ENCODE measurements around the gene FGD3. TPM values are rescaled to one million over a fixed set of nuclear protein-coding genes. Genes with fewer than 3 reads are reported as not detected.
A peak's percentile ranks its signal among the peaks of the same experiment; 100 is the strongest.

The FGD3 gene
- total and polyA plus RNA-seq, 9 donors: 2.4 to 4.8 (median 3.2) TPM

GRCh38 chr9:93027750-93028149, 80.4 kb downstream of the FGD3 start:
- Histone ChIP-seq H3K27ac (ENCODE audit: low read length) (no peak overlapping the region), H3K36me3 (ENCODE audit: control insufficient read depth, insufficient read depth, low read length) (peaks cover 5% of the 10 kb centered on the region), H3K9me3 (replicated peaks; ENCODE audit: control insufficient read depth, low read depth, low read length) (no peaks in the 10 kb centered on the region), H3K4me1 (ENCODE audit: control insufficient read depth, insufficient read depth, low read length) (peaks cover 19% of the 10 kb centered on the region), H3K27me3 (ENCODE audit: control insufficient read depth, insufficient read depth, low read length) (no peaks in the 10 kb centered on the region), H3K4me3 (ENCODE audit: low read length) (no peak overlapping the region)
- 92% methylated on average over 5 of the region's 10 CpGs for WGBS (ENCODE audit: insufficient coverage)
- DNase-seq: no peak

- Histone ChIP-seq H3K4me1 (ENCODE audit: control insufficient read depth, insufficient read depth, low read length) (peaks cover 27% of the 10 kb centered on the region), H3K4me3 (ENCODE audit: low read length) (no peak overlapping the region), H3K9me3 (replicated peaks; ENCODE audit: control insufficient read depth, low read depth, low read length) (no peaks in the 10 kb centered on the region), H3K36me3 (ENCODE audit: control insufficient read depth, insufficient read depth, low read length) (peaks cover 5% of the 10 kb centered on the region), H3K27me3 (ENCODE audit: control insufficient read depth, insufficient read depth, low read length) (no peaks in the 10 kb centered on the region), H3K27ac (ENCODE audit: low read length) (no peak overlapping the region)
- DNase-seq: no peak
- WGBS (ENCODE audit: insufficient coverage): 0% methylated on average over 1 of the region's 6 CpGs
Measured at GRCh38 chr9:93028448-93029006, 81.2 kb downstream of the FGD3 start.

GRCh38 chr9:93030642-93031628, 83.6 kb downstream of the FGD3 start:
- Histone ChIP-seq H3K4me3 (ENCODE audit: low read length) (no peak overlapping the region), H3K36me3 (ENCODE audit: control insufficient read depth, insufficient read depth, low read length) (peaks cover 5% of the 10 kb centered on the region), H3K9me3 (replicated peaks; ENCODE audit: control insufficient read depth, low read depth, low read length) (no peaks in the 10 kb centered on the region), H3K4me1 (ENCODE audit: control insufficient read depth, insufficient read depth, low read length) (peaks cover 33% of the 10 kb centered on the region), H3K27me3 (ENCODE audit: control insufficient read depth, insufficient read depth, low read length) (no peaks in the 10 kb centered on the region), H3K27ac (ENCODE audit: low read length) (no peak overlapping the region)
- WGBS (ENCODE audit: insufficient coverage): 89% methylated on average over 6 of the region's 9 CpGs
- DNase-seq: no peak

- Histone ChIP-seq H3K36me3 (ENCODE audit: control insufficient read depth, insufficient read depth, low read length) (peaks cover 5% of the 10 kb centered on the region), H3K4me1 (ENCODE audit: control insufficient read depth, insufficient read depth, low read length) (peaks cover 35% of the 10 kb centered on the region), H3K27ac (ENCODE audit: low read length) (peak overlapping the region; percentile 1), H3K27me3 (ENCODE audit: control insufficient read depth, insufficient read depth, low read length) (no peaks in the 10 kb centered on the region), H3K4me3 (ENCODE audit: low read length) (no peak overlapping the region), H3K9me3 (replicated peaks; ENCODE audit: control insufficient read depth, low read depth, low read length) (no peaks in the 10 kb centered on the region)
- WGBS (ENCODE audit: insufficient coverage): 36% methylated on average over 8 of the region's 10 CpGs
- DNase-seq: peak; percentile 60
Measured at GRCh38 chr9:93031629-93032430, 84.5 kb downstream of the FGD3 start.

GRCh38 chr9:93032545-93032944, 85.2 kb downstream of the FGD3 start:
- H3K36me3 ChIP-seq (ENCODE audit: control insufficient read depth, insufficient read depth, low read length): peaks cover 5% of the 10 kb centered on the region
- H3K4me1 ChIP-seq (ENCODE audit: control insufficient read depth, insufficient read depth, low read length): peaks cover 35% of the 10 kb centered on the region
- no peak for DNase-seq
- no peaks in the 10 kb centered on the region for H3K27me3 ChIP-seq (ENCODE audit: control insufficient read depth, insufficient read depth, low read length)
- no peak overlapping the region for H3K27ac ChIP-seq (ENCODE audit: low read length)
- no peaks in the 10 kb centered on the region for H3K9me3 ChIP-seq (replicated peaks; ENCODE audit: control insufficient read depth, low read depth, low read length)
- H3K4me3 ChIP-seq (ENCODE audit: low read length): no peak overlapping the region
- WGBS (ENCODE audit: insufficient coverage): 73% methylated on average over 11 of the region's 12 CpGs

- peak; percentile 81 for DNase-seq
- no peak overlapping the region for H3K4me3 ChIP-seq (ENCODE audit: low read length)
- H3K27me3 ChIP-seq (ENCODE audit: control insufficient read depth, insufficient read depth, low read length): no peaks in the 10 kb centered on the region
- 7% methylated on average over 5 of the region's 6 CpGs for WGBS (ENCODE audit: insufficient coverage)
- H3K4me1 ChIP-seq (ENCODE audit: control insufficient read depth, insufficient read depth, low read length): peaks cover 35% of the 10 kb centered on the region
- H3K9me3 ChIP-seq (replicated peaks; ENCODE audit: control insufficient read depth, low read depth, low read length): no peaks in the 10 kb centered on the region
- peaks cover 5% of the 10 kb centered on the region for H3K36me3 ChIP-seq (ENCODE audit: control insufficient read depth, insufficient read depth, low read length)
- no peak overlapping the region for H3K27ac ChIP-seq (ENCODE audit: low read length)
Measured at GRCh38 chr9:93033531-93033930, 86.2 kb downstream of the FGD3 start.

- Histone ChIP-seq H3K27me3 (ENCODE audit: control insufficient read depth, insufficient read depth, low read length) (no peaks in the 10 kb centered on the region), H3K9me3 (replicated peaks; ENCODE audit: control insufficient read depth, low read depth, low read length) (no peaks in the 10 kb centered on the region), H3K27ac (ENCODE audit: low read length) (no peak overlapping the region), H3K36me3 (ENCODE audit: control insufficient read depth, insufficient read depth, low read length) (peaks cover 1% of the 10 kb centered on the region), H3K4me3 (ENCODE audit: low read length) (no peak overlapping the region), H3K4me1 (ENCODE audit: control insufficient read depth, insufficient read depth, low read length) (peaks cover 35% of the 10 kb centered on the region)
- 63% methylated on average over 15 of the region's 19 CpGs for whole genome bisulfite sequencing (ENCODE audit: insufficient coverage)
- no peak for DNase-seq
Measured at GRCh38 chr9:93035106-93035660, 87.9 kb downstream of the FGD3 start.

GRCh38 chr9:93035821-93036351, 88.6 kb downstream of the FGD3 start:
- no peak overlapping the region for H3K4me3 ChIP-seq (ENCODE audit: low read length)
- DNase-seq: no peak
- H3K36me3 ChIP-seq (ENCODE audit: control insufficient read depth, insufficient read depth, low read length): no peaks in the 10 kb centered on the region
- no peaks in the 10 kb centered on the region for H3K9me3 ChIP-seq (replicated peaks; ENCODE audit: control insufficient read depth, low read depth, low read length)
- H3K27ac ChIP-seq (ENCODE audit: low read length): no peak overlapping the region
- no peaks in the 10 kb centered on the region for H3K27me3 ChIP-seq (ENCODE audit: control insufficient read depth, insufficient read depth, low read length)
- WGBS (ENCODE audit: insufficient coverage): 83% methylated on average over 9 of the region's 13 CpGs
- H3K4me1 ChIP-seq (ENCODE audit: control insufficient read depth, insufficient read depth, low read length): peaks cover 35% of the 10 kb centered on the region

GRCh38 chr9:93036887-93037475, 89.7 kb downstream of the FGD3 start:
- Histone ChIP-seq H3K27ac (ENCODE audit: low read length) (no peak overlapping the region), H3K4me3 (ENCODE audit: low read length) (no peak overlapping the region), H3K9me3 (replicated peaks; ENCODE audit: control insufficient read depth, low read depth, low read length) (no peaks in the 10 kb centered on the region), H3K36me3 (ENCODE audit: control insufficient read depth, insufficient read depth, low read length) (no peaks in the 10 kb centered on the region), H3K27me3 (ENCODE audit: control insufficient read depth, insufficient read depth, low read length) (no peaks in the 10 kb centered on the region), H3K4me1 (ENCODE audit: control insufficient read depth, insufficient read depth, low read length) (peaks cover 27% of the 10 kb centered on the region)
- 45% methylated on average over 13 of the region's 13 CpGs for WGBS (ENCODE audit: insufficient coverage)
- DNase-seq: no peak

All from muscle of leg (tissue), 11 donors.